ENCODE results near the gene SNAI3.

Gene SNAI3

GRCh38 chr16:88650749-88651275 lies 35.5 kb downstream of the SNAI3 start, which contains the start of gene CYBA:
CYBA (minus strand) TSS chr16:88651053; CDS start chr16:88651013, 40 bp downstream.
- no peak for TF ChIP-seq CTCF (IDR thresholded peaks at IDR 0.05)

- TF ChIP-seq CTCF (IDR thresholded peaks at IDR 0.05): no peak
Observed at GRCh38 chr16:88649924-88650748, 36.2 kb downstream of the SNAI3 start.

GRCh38 chr16:88649195-88649923 lies 36.9 kb downstream of the SNAI3 start:
- no peak for TF ChIP-seq CTCF (IDR thresholded peaks at IDR 0.05)

GRCh38 chr16:88647178-88648070 lies 38.9 kb downstream of the SNAI3 start:
- TF ChIP-seq CTCF (IDR thresholded peaks at IDR 0.05): no peak

- no peak for TF ChIP-seq CTCF (IDR thresholded peaks at IDR 0.05)
Observed at GRCh38 chr16:88646345-88647034, 39.8 kb downstream of the SNAI3 start.

GRCh38 chr16:88645941-88646340 lies 40.4 kb downstream of the SNAI3 start:
- no peak for TF ChIP-seq CTCF (IDR thresholded peaks at IDR 0.05)

Data from LNCAP (cell line).